Panc1 (cell line): ENCODE data around the gene ZNF764. TPM values are rescaled to one million over a fixed set of nuclear protein-coding genes. Genes with fewer than 3 reads are reported as not detected.
A peak's percentile ranks its signal among the peaks of the same experiment; 100 is the strongest.
"Not testable (repeated sequence)": the region's sequence is repeated elsewhere in the genome, so short reads cannot be mapped to it uniquely, and the experiment has no call there.

Experiments
- ATAC-seq: fragments of 200-7000 bp; cut with Tn5 transposase; 2 replicates; pipeline ENCODE4 v1.9.1; 2020; ENCODE audit warnings: mild to moderate bottlenecking, moderate library complexity
- BruUV-seq: library from RNA; stranded (reverse); fragments of 400-500 nt; replicated peaks from 2 replicates; lab custom pipeline; 2021; lab: Mats Ljungman, UMichigan
- CTCF ChIA-PET: fragments of 300-600 bp; sonication (Branson Sonifier 250); formaldehyde crosslinking; loops from one replicate; lab custom pipeline; 2022; ENCODE audit warnings: antibody characterized with exemption; lab: Charles Lee
- POLR2A ChIA-PET: fragments of 300-600 bp; sonication (Branson Sonifier 250); formaldehyde crosslinking; loops from one replicate; lab custom pipeline; 2022; ENCODE audit warnings: antibody characterized with exemption; lab: Charles Lee
- DNase-seq: peaks from one replicate; pipeline ENCODE4 v3.0.0-alpha.2; 2010; ENCODE audit warnings: low read depth, low spot score
- H3K27ac ChIP-seq: 2 replicates; pipeline ENCODE4 v1.5.1; 2011; ENCODE audit warnings: mild to moderate bottlenecking, low read length, inconsistent platforms
- H3K27me3 ChIP-seq: fragments of 200-500 bp; sonication (Bioruptor generic); 2 replicates; pipeline ENCODE4 v1.6.0; 2014; ENCODE audit warnings: low read length, inconsistent platforms; ENCODE audit not compliant: control insufficient read depth, insufficient read depth
- H3K36me3 ChIP-seq: fragments of 200-500 bp; sonication (Bioruptor generic); 2 replicates; pipeline ENCODE4 v1.5.1; 2014; ENCODE audit warnings: inconsistent platforms, mild to moderate bottlenecking, low read length, moderate library complexity; ENCODE audit not compliant: control insufficient read depth, insufficient read depth
- H3K4me1 ChIP-seq: 2 replicates; pipeline ENCODE4 v1.5.1; 2011; ENCODE audit warnings: inconsistent platforms, mild to moderate bottlenecking, low read length, moderate library complexity; ENCODE audit not compliant: control insufficient read depth, insufficient read depth
- H3K4me3 ChIP-seq, 2 experiments: 2 replicates each; pipeline ENCODE4 v1.5.1; 2011 to 2012; ENCODE audit warnings: low read depth in 2 of 2, low read length in 2 of 2, mild to moderate bottlenecking in 2 of 2, inconsistent platforms in 1 of 2, moderate library complexity in 1 of 2
- H3K9me3 ChIP-seq: fragments of 200-500 bp; sonication (Bioruptor generic); 2 replicates; pipeline ENCODE4 v1.5.1; 2014; ENCODE audit warnings: low read depth, mild to moderate bottlenecking, inconsistent platforms, low read length, moderate library complexity; ENCODE audit not compliant: control insufficient read depth, insufficient read depth
- CTCF ChIP-seq: fragments of 450-650 bp; IDR thresholded peaks from 2 replicates; pipeline ENCODE4 v1.5.1; 2017; ENCODE audit warnings: mild to moderate bottlenecking
- POLR2AphosphoS5 ChIP-seq: IDR thresholded peaks from 2 replicates; pipeline ENCODE4 v1.6.1; 2012; ENCODE audit warnings: mild to moderate bottlenecking, low read depth, low read length, moderate library complexity
- REST ChIP-seq, 2 experiments: IDR thresholded peaks; 2 replicates each; pipeline ENCODE4 v1.6.1; 2011 to 2012; ENCODE audit warnings: low read depth in 2 of 2, control low read depth in 1 of 2, low read length in 1 of 2, mild to moderate bottlenecking in 1 of 2, moderate library complexity in 1 of 2; ENCODE audit not compliant: insufficient read depth in 1 of 2
- SIN3A ChIP-seq: IDR thresholded peaks from 2 replicates; pipeline ENCODE4 v1.6.1; 2012; ENCODE audit warnings: low read depth, mild to moderate bottlenecking, low read length, moderate library complexity, borderline replicate concordance; ENCODE audit not compliant: insufficient read depth
- TCF7L2 ChIP-seq: IDR thresholded peaks from 2 replicates; pipeline ENCODE4 v1.6.1; 2011; ENCODE audit warnings: mild to moderate bottlenecking, low read depth, low read length, inconsistent platforms
- in situ Hi-C: cut with HindIII; loops from 2 replicates; pipeline ENCODE4 v1.10.0; 2016; ENCODE audit warnings: low sequenced_read_pairs, low pct_unique_long_range_greater_than_20kb
- intact Hi-C: fragments of 100-400 bp; cut with micrococcal nuclease; formaldehyde crosslinking; loops from one replicate; pipeline ENCODE4 v1.10.0; 2022; ENCODE audit not compliant: unreplicated experiment
- total RNA-seq: library from RNA; stranded (reverse); gene quantifications from one replicate; pipeline ENCODE4 v1.2.1, GENCODE V29; 2021; ENCODE audit not compliant: unreplicated experiment

Gene ZNF764
- total RNA-seq, 1 experiment from 2014 or later: 16.7 TPM

GRCh38 chr16:30539986-30540526 is 18.1 kb downstream of the ZNF764 start:
- H3K9me3 ChIP-seq, H3K4me3 ChIP-seq, H3K27ac ChIP-seq, POLR2A ChIA-PET, in situ Hi-C loops, H3K36me3 ChIP-seq, H3K27me3 ChIP-seq, CTCF ChIA-PET, DNase-seq, BruUV-seq, ATAC-seq, intact Hi-C loops: not testable (repeated sequence)
- H3K4me1 ChIP-seq: peaks cover 16% of the 10 kb centered on the region

DNA sequence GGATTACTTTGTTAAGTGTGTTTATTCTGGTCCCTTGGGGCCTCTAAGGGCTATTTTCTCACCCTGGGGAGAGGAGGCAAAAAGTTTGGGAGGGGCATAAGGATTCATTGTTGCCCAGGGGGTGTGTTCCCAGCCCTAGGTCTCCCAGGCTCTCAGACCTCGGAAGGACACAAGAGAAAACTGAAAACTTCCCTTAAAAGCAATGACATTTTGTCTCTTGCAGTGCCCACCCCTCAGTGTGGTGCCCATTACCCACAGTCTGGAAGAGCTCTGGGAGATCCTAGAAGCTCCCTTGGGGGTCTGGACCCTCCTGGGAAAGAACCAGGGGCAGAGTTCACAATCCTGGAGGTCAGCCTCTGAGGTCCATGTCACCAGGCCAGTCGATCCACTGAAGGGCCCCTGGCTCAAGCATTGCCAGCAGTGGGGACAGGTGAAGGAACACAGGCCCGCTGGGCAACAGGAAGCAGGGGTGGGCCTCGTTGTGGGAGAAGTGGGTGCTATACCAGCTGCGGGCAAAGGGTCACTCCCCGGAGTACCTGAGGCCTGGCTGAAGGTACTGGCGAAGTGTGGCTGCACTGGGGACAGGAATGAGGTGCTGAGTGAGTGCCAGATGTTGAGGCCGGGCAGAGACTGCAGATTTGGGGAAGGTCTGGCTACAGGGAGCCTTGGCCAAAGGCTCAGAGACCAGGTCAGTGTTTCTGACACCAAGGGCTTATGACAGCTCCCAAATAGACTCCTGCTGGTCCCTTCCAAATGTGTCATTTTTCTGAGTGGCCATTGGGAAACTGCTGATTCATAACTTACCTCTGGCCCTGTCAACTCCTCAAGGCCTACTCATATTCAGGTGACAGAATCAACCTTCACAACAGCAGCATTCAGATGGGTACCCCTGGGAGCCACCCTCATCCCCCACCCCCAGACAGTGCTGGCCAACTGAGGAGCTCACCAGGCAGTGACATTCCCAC is 18.9 kb downstream of the ZNF764 start:
- BruUV-seq: no TSS peak
- DNase-seq: no peak
- Histone ChIP-seq H3K4me1 (peaks cover 17% of the 10 kb centered on the region), H3K36me3 (no peaks in the 10 kb centered on the region), H3K9me3 (no peaks in the 10 kb centered on the region), H3K27me3 (no peaks in the 10 kb centered on the region), H3K27ac (no peak overlapping the region), H3K4me3 (no peak overlapping the region)
- ATAC-seq: no peak
- no peak for TF ChIP-seq SIN3A
- TF ChIP-seq TCF7L2: no peak
- no peak for TF ChIP-seq POLR2AphosphoS5
- no peak for TF ChIP-seq REST (IDR thresholded peaks at IDR 0.05; ENCODE audit: insufficient read depth in 1 of 2, low read depth in 2 of 2, low read length in 1 of 2)
- TF ChIP-seq CTCF: no peak
- intact Hi-C loops: no loop called here
- in situ Hi-C loops: no loop called here
- ChIA-PET POLR2A (no interaction called here), CTCF (no interaction called here)

- intact Hi-C loops, H3K4me3 ChIP-seq, BruUV-seq, in situ Hi-C loops, H3K27me3 ChIP-seq, H3K36me3 ChIP-seq, ATAC-seq, H3K9me3 ChIP-seq, DNase-seq: not testable (repeated sequence)
- peaks cover 19% of the 10 kb centered on the region for H3K4me1 ChIP-seq
- ChIA-PET CTCF (interaction anchor here (0.7 to 1.6 kb wide), 3 partner anchors 25 to 114 kb away, joined by 3 to 5 read pairs (median 3); partner anchors contain the start of genes DCTPP1 and PRR14), POLR2A (interaction anchor here (0.6 kb wide), 1 partner anchor 159 kb away, joined by 8 read pairs; no protein-coding TSS in a partner anchor)
- H3K27ac ChIP-seq: peak overlapping the region; percentile 99; the same call in 1 of the 2 replicates
Measured at GRCh38 chr16:30536391-30537024, 21.7 kb downstream of the ZNF764 start.
